OCI-LY7 (cell line): ENCODE data around the gene TLE1. TPM values are rescaled to one million over a fixed set of nuclear protein-coding genes. Genes with fewer than 3 reads are reported as not detected.

Source experiments
- BruUV-seq: library from RNA; stranded (reverse); fragments of 400-500 nt; replicated peaks from 2 replicates; lab custom pipeline; 2021; lab: Mats Ljungman, UMichigan
- CTCF ChIA-PET: fragments of 300-600 bp; sonication (Branson Sonifier 250); formaldehyde crosslinking; loops from one replicate; lab custom pipeline; 2022; ENCODE audit warnings: antibody characterized with exemption; ENCODE audit not compliant: unreplicated experiment; lab: Charles Lee
- POLR2A ChIA-PET: fragments of 300-600 bp; sonication (Branson Sonifier 250); formaldehyde crosslinking; loops from one replicate; lab custom pipeline; 2022; ENCODE audit warnings: antibody characterized with exemption; lab: Charles Lee
- DNase-seq: peaks from one replicate; pipeline ENCODE4 v3.0.0-alpha.2; 2015; ENCODE audit warnings: low spot score
- H2AFZ ChIP-seq: fragments of 200-600 bp; sonication (generic), shearing (Covaris generic); 2 replicates; pipeline ENCODE4 v1.6.1; 2014; ENCODE audit warnings: mild to moderate bottlenecking, antibody characterized with exemption, low read length, moderate library complexity
- H3K27ac ChIP-seq: fragments of 200-600 bp; sonication (generic); 2 replicates; pipeline ENCODE4 v1.5.1; 2014; ENCODE audit warnings: mixed run types, low read depth, mild to moderate bottlenecking, moderate library complexity, low read length, inconsistent platforms; ENCODE audit not compliant: poor library complexity, severe bottlenecking
- H3K36me3 ChIP-seq: fragments of 200-600 bp; sonication (generic); 2 replicates; pipeline ENCODE4 v1.6.1; 2014; ENCODE audit warnings: mild to moderate bottlenecking, antibody characterized with exemption, low read length, moderate library complexity, mixed read lengths; ENCODE audit not compliant: insufficient read depth
- H3K4me1 ChIP-seq: fragments of 200-600 bp; sonication (generic); 2 replicates; pipeline ENCODE4 v1.5.1; 2014; ENCODE audit warnings: mild to moderate bottlenecking, low read length; ENCODE audit not compliant: insufficient read depth, poor library complexity, severe bottlenecking
- H3K4me2 ChIP-seq: fragments of 200-600 bp; sonication (generic); 2 replicates; pipeline ENCODE4 v1.6.1; 2014; ENCODE audit warnings: mild to moderate bottlenecking, low read length
- H3K4me3 ChIP-seq: fragments of 200-600 bp; sonication (generic); 2 replicates; pipeline ENCODE4 v1.5.1; 2014; ENCODE audit warnings: mild to moderate bottlenecking, low read depth, low read length; ENCODE audit not compliant: poor library complexity, severe bottlenecking
- H3K79me2 ChIP-seq: fragments of 200-600 bp; sonication (generic); 2 replicates; pipeline ENCODE4 v1.6.1; 2016; ENCODE audit warnings: low read depth, mild to moderate bottlenecking, low read length, moderate library complexity, mixed read lengths; ENCODE audit not compliant: insufficient read depth
- H3K9me2 ChIP-seq: fragments of 200-600 bp; sonication (generic); 2 replicates; pipeline ENCODE4 v1.6.1; 2016; ENCODE audit warnings: mild to moderate bottlenecking, low read length, mixed read lengths; ENCODE audit not compliant: insufficient read depth
- H3K9me3 ChIP-seq: fragments of 200-600 bp; sonication (generic); 2 replicates; pipeline ENCODE4 v1.6.1; 2014; ENCODE audit warnings: mild to moderate bottlenecking, mixed run types, low read length, mixed read lengths
- H4K20me1 ChIP-seq: fragments of 200-600 bp; sonication (generic); 2 replicates; pipeline ENCODE4 v1.6.1; 2014; ENCODE audit warnings: mild to moderate bottlenecking, antibody characterized with exemption, low read length, moderate library complexity, mixed read lengths; ENCODE audit not compliant: insufficient read depth
- EZH2phosphoT487 ChIP-seq: fragments of 200-600 bp; sonication (generic); IDR thresholded peaks from 2 replicates; pipeline ENCODE4 v1.6.1; 2018; ENCODE audit warnings: low read depth, borderline replicate concordance, mild to moderate bottlenecking, mixed run types, antibody characterized with exemption, low read length, moderate library complexity, mixed read lengths
- intact Hi-C: fragments of 100-400 bp; cut with micrococcal nuclease; formaldehyde crosslinking; loops from one replicate; pipeline ENCODE4 v1.10.0; 2022; ENCODE audit not compliant: unreplicated experiment
- total RNA-seq, 2 experiments: library from RNA; depleted of rRNA in 1 of 2; stranded (reverse); fragments of >200 nt in 1 of 2; shearing (Covaris generic) in 1 of 2; gene quantifications; 2 replicates each; pipeline ENCODE4 v1.2.3, GENCODE V29; 2014 to 2022
- TF ChIP-seq, protein P1 (sequence below): fragments of 200-600 bp; sonication (generic); conservative IDR thresholded peaks from 2 replicates; pipeline ENCODE4 v1.5.1; 2014; ENCODE audit warnings: mild to moderate bottlenecking, antibody characterized with exemption, low read length, moderate library complexity, mixed read lengths

TLE1 gene
- total RNA-seq, 2 experiments from 2014 or later = 0.13 TPM; not detected in 1

DNA sequence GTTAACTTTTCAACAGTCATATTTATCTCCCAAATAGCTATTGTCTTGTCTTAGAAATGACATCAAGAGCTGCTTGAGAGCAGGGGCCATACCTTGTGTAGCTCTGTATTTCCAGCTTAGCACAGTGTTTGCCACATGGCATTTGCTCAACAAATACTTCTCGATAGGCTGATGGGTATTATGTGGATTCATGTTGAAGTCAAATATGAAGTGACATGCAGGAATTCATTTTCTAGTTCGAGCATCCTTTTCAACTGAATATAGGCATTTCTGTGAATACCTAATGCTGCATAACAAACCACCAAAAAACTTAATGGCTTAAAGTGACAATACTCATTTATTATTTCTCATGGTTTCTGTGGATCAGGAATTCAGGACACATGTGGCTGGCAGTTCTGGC, 125.6 kb downstream of the TLE1 start:
- H3K4me3 ChIP-seq = no peak overlapping the region
- no peak for TF ChIP-seq EZH2phosphoT487
- TF ChIP-seq, protein P1, sequence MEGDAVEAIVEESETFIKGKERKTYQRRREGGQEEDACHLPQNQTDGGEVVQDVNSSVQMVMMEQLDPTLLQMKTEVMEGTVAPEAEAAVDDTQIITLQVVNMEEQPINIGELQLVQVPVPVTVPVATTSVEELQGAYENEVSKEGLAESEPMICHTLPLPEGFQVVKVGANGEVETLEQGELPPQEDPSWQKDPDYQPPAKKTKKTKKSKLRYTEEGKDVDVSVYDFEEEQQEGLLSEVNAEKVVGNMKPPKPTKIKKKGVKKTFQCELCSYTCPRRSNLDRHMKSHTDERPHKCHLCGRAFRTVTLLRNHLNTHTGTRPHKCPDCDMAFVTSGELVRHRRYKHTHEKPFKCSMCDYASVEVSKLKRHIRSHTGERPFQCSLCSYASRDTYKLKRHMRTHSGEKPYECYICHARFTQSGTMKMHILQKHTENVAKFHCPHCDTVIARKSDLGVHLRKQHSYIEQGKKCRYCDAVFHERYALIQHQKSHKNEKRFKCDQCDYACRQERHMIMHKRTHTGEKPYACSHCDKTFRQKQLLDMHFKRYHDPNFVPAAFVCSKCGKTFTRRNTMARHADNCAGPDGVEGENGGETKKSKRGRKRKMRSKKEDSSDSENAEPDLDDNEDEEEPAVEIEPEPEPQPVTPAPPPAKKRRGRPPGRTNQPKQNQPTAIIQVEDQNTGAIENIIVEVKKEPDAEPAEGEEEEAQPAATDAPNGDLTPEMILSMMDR = no peak
- POLR2A ChIA-PET = interaction anchor here (0.5 kb wide), 1 partner anchor 20 kb away, joined by 3 read pairs; no protein-coding TSS in a partner anchor
- BruUV-seq = no TSS peak
- intact Hi-C loops = no loop called here
- no peaks in the 10 kb centered on the region for H4K20me1 ChIP-seq
- H3K9me2 ChIP-seq = no peaks in the 10 kb centered on the region
- H3K79me2 ChIP-seq = no peaks in the 10 kb centered on the region
- no peak for DNase-seq
- no peak overlapping the region for H3K4me2 ChIP-seq
- H3K4me1 ChIP-seq = no peaks in the 10 kb centered on the region
- CTCF ChIA-PET = no interaction called here
- H3K9me3 ChIP-seq = no peaks in the 10 kb centered on the region
- H3K36me3 ChIP-seq = no peaks in the 10 kb centered on the region
- no peak overlapping the region for H2AFZ ChIP-seq
- H3K27ac ChIP-seq = no peak overlapping the region

DNA sequence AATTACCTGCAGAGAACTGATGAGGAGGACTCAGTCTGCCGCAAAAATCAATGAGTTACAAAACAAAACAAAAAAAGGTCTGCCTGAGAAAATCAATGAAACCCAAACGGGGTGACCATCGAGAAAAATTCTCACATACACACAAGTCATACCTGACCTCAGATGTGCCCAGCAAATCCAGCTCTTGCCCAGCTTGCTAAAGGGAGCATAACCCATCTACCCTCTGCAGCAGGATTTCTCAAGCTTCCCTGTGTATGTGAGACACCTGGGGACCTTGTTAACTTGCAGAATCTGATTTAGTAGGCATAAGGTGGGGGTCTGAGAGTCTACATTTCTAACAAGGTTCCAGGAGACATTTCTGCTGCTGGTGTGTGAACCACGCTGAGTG, 126.3 kb downstream of the TLE1 start:
- Histone ChIP-seq H3K4me2 (no peak overlapping the region), H3K36me3 (no peaks in the 10 kb centered on the region), H4K20me1 (no peaks in the 10 kb centered on the region), H2AFZ (no peak overlapping the region), H3K4me3 (no peak overlapping the region), H3K9me2 (no peaks in the 10 kb centered on the region), H3K79me2 (no peaks in the 10 kb centered on the region), H3K9me3 (no peaks in the 10 kb centered on the region), H3K4me1 (no peaks in the 10 kb centered on the region), H3K27ac (no peak overlapping the region)
- DNase-seq = no peak
- intact Hi-C loops = no loop called here
- CTCF ChIA-PET = no interaction called here
- no peak for TF ChIP-seq EZH2phosphoT487
- TF ChIP-seq, protein P1 = no peak
- POLR2A ChIA-PET = interaction anchor here (0.5 kb wide), 1 partner anchor 20 kb away, joined by 3 read pairs; no protein-coding TSS in a partner anchor
- BruUV-seq = no TSS peak

DNA sequence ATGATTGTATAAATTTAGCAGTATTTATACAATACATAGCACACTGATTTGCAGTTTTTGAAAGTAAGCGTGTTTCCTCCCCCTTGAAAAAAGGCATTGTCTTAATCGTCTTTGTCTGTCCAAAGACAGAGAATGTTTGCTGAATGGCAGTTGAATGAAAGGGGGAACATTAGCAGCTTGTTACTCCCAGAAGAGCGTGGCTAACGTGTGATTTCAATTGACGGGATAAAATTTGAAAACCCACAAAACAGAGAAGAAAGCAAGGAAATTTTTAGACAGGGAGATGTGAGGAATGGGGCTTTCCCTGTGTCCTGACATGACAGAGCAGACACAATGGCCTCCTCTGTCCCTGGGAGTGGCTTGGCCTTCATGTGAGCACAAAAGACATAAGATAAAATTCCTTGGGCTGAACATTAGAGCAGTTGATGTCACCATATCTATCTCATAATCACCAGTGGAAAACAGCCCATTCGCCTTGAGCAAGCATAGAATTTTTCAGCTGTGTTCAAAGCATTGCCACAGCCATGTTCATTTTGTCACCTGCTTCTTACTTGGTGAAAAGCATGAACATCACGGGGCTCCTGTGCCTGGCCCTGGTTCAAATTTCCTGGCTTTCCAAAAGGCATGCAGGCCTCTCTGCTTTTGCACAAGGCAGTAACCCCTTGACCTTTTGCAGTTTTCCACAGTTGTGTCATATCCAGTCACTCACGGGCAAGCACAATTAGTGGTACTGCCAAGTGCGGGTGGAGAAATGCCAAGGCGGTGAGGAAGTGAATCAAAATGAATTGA, 126.9 kb downstream of the TLE1 start:
- TF ChIP-seq, protein P1 = no peak
- TF ChIP-seq EZH2phosphoT487 = no peak
- no peaks in the 10 kb centered on the region for H3K4me1 ChIP-seq
- H2AFZ ChIP-seq = no peak overlapping the region
- H3K9me2 ChIP-seq = no peaks in the 10 kb centered on the region
- no peak overlapping the region for H3K4me2 ChIP-seq
- no peaks in the 10 kb centered on the region for H3K9me3 ChIP-seq
- BruUV-seq = no TSS peak
- H3K4me3 ChIP-seq = no peak overlapping the region
- no peaks in the 10 kb centered on the region for H3K79me2 ChIP-seq
- intact Hi-C loops = no loop called here
- no peak overlapping the region for H3K27ac ChIP-seq
- DNase-seq = no peak
- no peaks in the 10 kb centered on the region for H3K36me3 ChIP-seq
- no peaks in the 10 kb centered on the region for H4K20me1 ChIP-seq
- CTCF ChIA-PET = no interaction called here
- POLR2A ChIA-PET = no interaction called here
